ENCODE measurements around the gene PRKG1.
"Not testable (repeated sequence)": the region's sequence is repeated elsewhere in the genome, so short reads cannot be mapped to it uniquely, and the experiment has no call there.

The PRKG1 gene

GRCh38 chr10:51980752-51981151 lies 906.5 kb downstream of the PRKG1 start:
- no peak for DNase-seq

- DNase-seq: no peak
Measured at GRCh38 chr10:51981731-51982130, 907.4 kb downstream of the PRKG1 start.

GRCh38 chr10:51983481-51983880 lies 909.2 kb downstream of the PRKG1 start:
- no peak for DNase-seq

GRCh38 chr10:51985336-51985735 lies 911.0 kb downstream of the PRKG1 start:
- no peak for DNase-seq

- no peak for DNase-seq
Measured at GRCh38 chr10:51986516-51986915, 912.2 kb downstream of the PRKG1 start.

GRCh38 chr10:51993475-51993874 lies 919.2 kb downstream of the PRKG1 start:
- DNase-seq: no peak

- no peak for DNase-seq
Measured at GRCh38 chr10:51999096-51999495, 924.8 kb downstream of the PRKG1 start.

GRCh38 chr10:52004342-52004949 lies 930.2 kb downstream of the PRKG1 start:
- DNase-seq: no peak

GRCh38 chr10:52007091-52007490 lies 932.8 kb downstream of the PRKG1 start:
- no peak for DNase-seq

- no peak for DNase-seq
Measured at GRCh38 chr10:52011118-52011517, 936.8 kb downstream of the PRKG1 start.

- DNase-seq: no peak
Measured at GRCh38 chr10:52019077-52019555, 944.8 kb downstream of the PRKG1 start.

- DNase-seq: no peak
Measured at GRCh38 chr10:52019656-52020055, 945.4 kb downstream of the PRKG1 start.

GRCh38 chr10:52020173-52020572 lies 945.9 kb downstream of the PRKG1 start:
- no peak for DNase-seq

- no peak for DNase-seq
Measured at GRCh38 chr10:52020702-52021101, 946.4 kb downstream of the PRKG1 start.

GRCh38 chr10:52027055-52027705 lies 952.9 kb downstream of the PRKG1 start:
- no peak for DNase-seq

GRCh38 chr10:52028523-52028858 lies 954.2 kb downstream of the PRKG1 start:
- no peak for DNase-seq

- no peak for DNase-seq
Measured at GRCh38 chr10:52029628-52030027, 955.3 kb downstream of the PRKG1 start.

- DNase-seq: no peak
Measured at GRCh38 chr10:52030051-52030790, 955.9 kb downstream of the PRKG1 start.

GRCh38 chr10:52030975-52031374 lies 956.7 kb downstream of the PRKG1 start:
- DNase-seq: no peak

GRCh38 chr10:52031771-52032170 lies 957.5 kb downstream of the PRKG1 start:
- no peak for DNase-seq

- no peak for DNase-seq
Measured at GRCh38 chr10:52032681-52033629, 958.7 kb downstream of the PRKG1 start.

- not testable (repeated sequence) for DNase-seq
Measured at GRCh38 chr10:52039002-52039793, 964.9 kb downstream of the PRKG1 start.
